Endodermal cell (in vitro differentiated cells): ENCODE results near the gene MTUS2. TPM values are rescaled to one million over a fixed set of nuclear protein-coding genes. Genes with fewer than 3 reads are reported as not detected.

ENCODE experiments used
- DNase-seq: peaks from one replicate; pipeline ENCODE4 v3.0.0-alpha.2; 2017
- H3K27ac ChIP-seq: 2 replicates; pipeline ENCODE4 v1.5.1; 2013; ENCODE audit warnings: mild to moderate bottlenecking, low read depth, low read length, moderate library complexity
- H3K27me3 ChIP-seq: 2 replicates; pipeline ENCODE4 v1.6.1; 2013; ENCODE audit warnings: mild to moderate bottlenecking, low read length, moderate library complexity; ENCODE audit not compliant: insufficient read depth, control insufficient read depth, poor library complexity, severe bottlenecking
- H3K36me3 ChIP-seq: 2 replicates; pipeline ENCODE4 v1.7.0; 2013; ENCODE audit warnings: mild to moderate bottlenecking, low read length, moderate library complexity; ENCODE audit not compliant: control insufficient read depth, insufficient read depth
- H3K4me1 ChIP-seq: one replicate; pipeline ENCODE4 v1.7.0; 2013; ENCODE audit warnings: low read length; ENCODE audit not compliant: control insufficient read depth, insufficient read depth
- H3K4me3 ChIP-seq: 2 replicates; pipeline ENCODE4 v1.5.1; 2013; ENCODE audit warnings: mild to moderate bottlenecking, low read length, moderate library complexity
- H3K9ac ChIP-seq: 2 replicates; pipeline ENCODE4 v1.6.1; 2013; ENCODE audit warnings: mild to moderate bottlenecking, low read length, moderate library complexity; ENCODE audit not compliant: poor library complexity, severe bottlenecking; ENCODE audit errors: extremely low read depth
- H3K9me3 ChIP-seq: 2 replicates; pipeline ENCODE4 v1.6.1; 2013; ENCODE audit warnings: mild to moderate bottlenecking, low read length, moderate library complexity; ENCODE audit not compliant: control insufficient read depth
- H3K27ac Mint-ChIP-seq: 2 replicates; pipeline ENCODE4 v1.8.0; 2020; ENCODE audit warnings: mixed read lengths
- H3K27me3 Mint-ChIP-seq: 2 replicates; pipeline ENCODE4 v1.8.0; 2021; ENCODE audit warnings: mild to moderate bottlenecking, mixed read lengths; ENCODE audit not compliant: insufficient read depth
- H3K36me3 Mint-ChIP-seq: 2 replicates; pipeline ENCODE4 v1.8.0; 2020; ENCODE audit warnings: low read depth, mixed read lengths
- H3K4me1 Mint-ChIP-seq: 2 replicates; pipeline ENCODE4 v1.8.0; 2020; ENCODE audit warnings: mixed read lengths
- H3K4me3 Mint-ChIP-seq: 2 replicates; pipeline ENCODE4 v1.8.0; 2020; ENCODE audit warnings: mild to moderate bottlenecking, moderate library complexity, mixed read lengths
- H3K9me3 Mint-ChIP-seq: 2 replicates; pipeline ENCODE4 v1.8.0; 2020; ENCODE audit warnings: mild to moderate bottlenecking, mixed read lengths
- CTCF ChIP-seq: fragments of 200-600 bp; sonication (generic); conservative IDR thresholded peaks from 2 replicates; pipeline ENCODE4 v1.5.0; 2021; ENCODE audit warnings: antibody characterized with exemption, mild to moderate bottlenecking
- WGBS, 2 experiments: methylation state at CpG; one replicate each; pipeline versions ENCODE4 v1.1.5 to v1.1.7; 2013; ENCODE audit warnings: missing lambda C conversion rate in 2 of 2, mixed read lengths in 1 of 2; ENCODE audit not compliant: insufficient coverage in 1 of 2, insufficient read length in 1 of 2; 5-methylcytosine and 5-hydroxymethylcytosine counted together
- total RNA-seq, 2 donors: library from RNA; stranded (reverse); fragmentation: NEBNext Ultra II Directional in 1 of 2; extraction: Animal tissue kit (Norgen Biotek cat#: 25700) in 1 of 2; gene quantifications; 2 replicates in 1 of 2; 3 replicates in 1 of 2; pipeline ENCODE4 v1.2.1, GENCODE V29; 2021

The MTUS2 gene
- total RNA-seq, 2 donors from 2014 or later = 1.2 to 1.3 TPM

DNA sequence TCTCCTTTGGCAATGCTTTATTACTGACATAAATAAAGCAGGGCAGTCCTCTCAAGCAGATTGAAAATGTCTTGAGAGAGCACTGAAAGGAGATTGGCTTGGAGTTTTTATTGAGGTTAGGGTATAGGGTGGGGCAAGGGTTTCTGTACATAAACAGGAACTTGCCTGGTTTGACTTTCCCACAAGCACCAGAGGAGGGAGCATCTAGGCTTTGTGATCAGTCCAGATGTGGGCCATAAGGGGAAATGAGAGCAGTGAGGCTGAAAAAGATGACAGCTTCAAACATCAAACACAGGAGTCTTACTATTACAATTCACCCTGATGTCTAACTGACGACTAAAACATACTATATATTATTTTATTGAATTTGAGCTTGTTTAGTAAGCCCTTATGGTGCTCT, 260.9 kb downstream of the MTUS2 start:
- Histone ChIP-seq H3K36me3 (no peaks in the 10 kb centered on the region), H3K27me3 (no peaks in the 10 kb centered on the region), H3K9ac (no peak overlapping the region), H3K4me3 (no peak overlapping the region), H3K4me1 (peaks cover 2% of the 10 kb centered on the region), H3K27ac (no peak overlapping the region), H3K9me3 (peaks cover 41% of the 10 kb centered on the region)
- Mint-ChIP-seq H3K27ac (no peak overlapping the region), H3K36me3 (peaks cover 4% of the 10 kb centered on the region), H3K4me3 (no peak overlapping the region), H3K9me3 (peaks cover 15% of the 10 kb centered on the region), H3K27me3 (no peaks in the 10 kb centered on the region), H3K4me1 (peaks cover 16% of the 10 kb centered on the region)
- TF ChIP-seq CTCF = no peak
- DNase-seq = no peak
- no CpG with 5 or more reads among the region's 1 CpG for WGBS, 2 experiments

- H3K4me1 Mint-ChIP-seq = peaks cover 10% of the 10 kb centered on the region
- H3K9me3 Mint-ChIP-seq = peaks cover 15% of the 10 kb centered on the region
- 79 to 84% methylated on average over 4 to 7 of the region's 7 CpGs for WGBS, 2 experiments
- no peak overlapping the region for H3K4me3 Mint-ChIP-seq
- Histone ChIP-seq H3K4me1 (peaks cover under 1% of the 10 kb centered on the region), H3K27ac (no peak overlapping the region), H3K4me3 (no peak overlapping the region), H3K9ac (no peak overlapping the region), H3K36me3 (no peaks in the 10 kb centered on the region), H3K9me3 (peaks cover 41% of the 10 kb centered on the region), H3K27me3 (no peaks in the 10 kb centered on the region)
- no peak for TF ChIP-seq CTCF
- H3K27me3 Mint-ChIP-seq = no peaks in the 10 kb centered on the region
- H3K36me3 Mint-ChIP-seq = peaks cover 4% of the 10 kb centered on the region
- DNase-seq = no peak
- H3K27ac Mint-ChIP-seq = no peak overlapping the region
Observed at GRCh38 chr13:29081697-29082440, 261.7 kb downstream of the MTUS2 start.

DNA sequence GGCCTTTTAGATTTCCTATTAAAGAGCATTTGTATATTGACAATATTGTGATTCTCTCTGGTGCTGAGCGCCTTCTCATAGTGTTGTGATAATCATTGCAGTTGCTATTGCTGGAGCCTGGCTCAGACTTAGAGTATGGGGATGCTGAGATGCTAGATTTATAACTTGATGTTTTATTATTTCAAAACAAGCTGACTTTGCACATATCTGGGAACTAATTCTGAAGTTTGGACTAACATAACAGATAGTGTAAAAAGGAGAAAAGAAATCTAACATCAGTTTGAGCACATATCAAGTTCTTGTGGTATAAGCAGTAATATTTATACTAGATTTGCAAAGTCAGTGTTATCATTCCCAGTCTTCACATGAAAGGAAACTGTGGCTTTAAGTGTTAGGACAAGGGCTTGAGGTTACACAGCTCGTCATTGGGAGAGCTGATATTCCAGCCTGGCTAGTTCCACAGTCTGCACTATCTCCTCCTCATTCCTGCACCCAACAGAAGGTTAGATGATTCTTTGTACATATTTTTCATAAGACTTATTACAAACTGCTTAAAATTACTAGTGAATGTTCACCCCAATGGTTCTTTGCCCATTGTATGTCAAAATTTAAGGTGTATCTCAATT, 279.8 kb downstream of the MTUS2 start:
- Histone ChIP-seq H3K9ac (no peak overlapping the region), H3K36me3 (no peaks in the 10 kb centered on the region), H3K9me3 (peaks cover 32% of the 10 kb centered on the region), H3K27me3 (no peaks in the 10 kb centered on the region), H3K27ac (no peak overlapping the region), H3K4me1 (no peaks in the 10 kb centered on the region), H3K4me3 (no peak overlapping the region)
- H3K4me1 Mint-ChIP-seq = peaks cover 6% of the 10 kb centered on the region
- no peaks in the 10 kb centered on the region for H3K36me3 Mint-ChIP-seq
- 50 to 68% methylated on average over 2 of the region's 2 CpGs for WGBS, 2 experiments
- H3K9me3 Mint-ChIP-seq = no peaks in the 10 kb centered on the region
- TF ChIP-seq CTCF = no peak
- H3K27me3 Mint-ChIP-seq = no peaks in the 10 kb centered on the region
- no peak for DNase-seq
- H3K4me3 Mint-ChIP-seq = no peak overlapping the region
- no peak overlapping the region for H3K27ac Mint-ChIP-seq
